BLaER1 treated with 17β-estradiol and CSF1 and Interleukin-3, amounts not matched to agents 10 nM and 100 nM (cell line): ENCODE results near the gene CPEB4.

Experiments used
- H3K27ac ChIP-seq, 11 experiments: shearing (Covaris generic); formaldehyde crosslinking; 2 replicates each; pipeline ENCODE4 v1.8.1; 2022
- H3K27me3 ChIP-seq, 11 experiments: shearing (Covaris generic); formaldehyde crosslinking; 2 replicates each; pipeline ENCODE4 v1.8.1; 2022
- H3K36me3 ChIP-seq, 11 experiments: shearing (Covaris generic); formaldehyde crosslinking; 2 replicates each; pipeline ENCODE4 v1.8.1; 2022
- H3K4me1 ChIP-seq, 10 experiments: shearing (Covaris generic); formaldehyde crosslinking; 2 replicates each; pipeline ENCODE4 v1.8.1; 2022
- H3K4me2 ChIP-seq, 11 experiments: shearing (Covaris generic); formaldehyde crosslinking; 2 replicates each; pipeline ENCODE4 v1.8.1; 2022
- H3K4me3 ChIP-seq, 10 experiments: shearing (Covaris generic); formaldehyde crosslinking; 2 replicates each; pipeline ENCODE4 v1.8.1; 2022
- H3K9ac ChIP-seq, 11 experiments: shearing (Covaris generic); formaldehyde crosslinking; 2 replicates each; pipeline ENCODE4 v1.8.1; 2022
- H3K9me3 ChIP-seq, 11 experiments: shearing (Covaris generic); formaldehyde crosslinking; replicated peaks in 1 of 11; 2 replicates each; pipeline ENCODE4 v1.8.1; 2022
- H4K20me1 ChIP-seq, 11 experiments: shearing (Covaris generic); formaldehyde crosslinking; 2 replicates each; pipeline ENCODE4 v1.8.1; 2022
- Cebpa-rat ChIP-seq, 11 experiments: shearing (Covaris generic); IDR thresholded peaks; 2 replicates each; pipeline ENCODE4 v1.8.1; 2022

The CPEB4 gene

DNA sequence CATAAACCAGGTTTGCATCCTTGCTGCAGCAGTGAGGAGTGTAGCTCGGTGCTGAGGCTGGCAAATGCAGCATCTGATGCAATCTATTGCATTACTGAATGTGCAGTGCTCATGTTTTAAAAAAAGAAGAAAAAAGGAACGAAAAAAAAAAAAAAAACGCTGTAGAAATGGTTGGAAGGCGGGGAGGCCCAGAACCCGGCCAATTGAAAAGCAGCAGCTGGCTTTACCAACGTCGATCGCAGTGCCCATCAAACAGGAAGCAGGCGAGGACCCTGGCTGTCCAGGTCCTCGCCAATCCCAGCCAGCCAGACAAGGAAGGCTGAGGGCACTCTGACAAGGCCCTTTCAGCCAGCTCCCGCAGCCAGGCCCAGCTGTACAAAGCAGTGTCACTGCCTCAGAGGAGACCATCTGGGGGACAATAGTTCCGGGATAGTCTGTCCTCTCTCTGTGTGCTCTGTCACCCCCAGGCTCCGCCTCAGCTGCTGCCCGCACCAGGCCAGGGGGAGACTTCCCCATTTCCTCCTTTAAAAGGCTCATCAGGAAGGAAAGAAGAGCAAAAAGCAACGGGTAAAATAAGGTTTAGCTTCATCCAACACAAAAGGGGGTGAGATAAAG, 21.8 kb upstream of the CPEB4 start:
- Histone ChIP-seq H3K36me3 (no peaks in the 10 kb centered on the region), H3K4me1 (peaks cover 6 to 50% (median 33%) of the 10 kb centered on the region in 10 experiments; a peak in 16 of 20 replicates), H3K27ac (peak overlapping the region in 6 of 11 experiments; percentile 8 to 67 (median 58); a peak in 9 of 22 replicates), H4K20me1 (no peaks in the 10 kb centered on the region), H3K4me3 (no peak overlapping the region), H3K27me3 (no peaks in the 10 kb centered on the region), H3K9ac (peak overlapping the region in 2 of 11 experiments; percentile 27 to 39; a peak in 3 of 22 replicates), H3K9me3 (peaks cover 0 to 8% (median 6%) of the 10 kb centered on the region in 11 experiments; a peak in 7 of 22 replicates), H3K4me2 (peak overlapping the region in 8 of 11 experiments; percentile 9 to 67 (median 50); a peak in 14 of 22 replicates)
- TF ChIP-seq Cebpa-rat (IDR thresholded peaks at IDR 0.05), result no peak; a peak in 1 of 22 replicates

DNA sequence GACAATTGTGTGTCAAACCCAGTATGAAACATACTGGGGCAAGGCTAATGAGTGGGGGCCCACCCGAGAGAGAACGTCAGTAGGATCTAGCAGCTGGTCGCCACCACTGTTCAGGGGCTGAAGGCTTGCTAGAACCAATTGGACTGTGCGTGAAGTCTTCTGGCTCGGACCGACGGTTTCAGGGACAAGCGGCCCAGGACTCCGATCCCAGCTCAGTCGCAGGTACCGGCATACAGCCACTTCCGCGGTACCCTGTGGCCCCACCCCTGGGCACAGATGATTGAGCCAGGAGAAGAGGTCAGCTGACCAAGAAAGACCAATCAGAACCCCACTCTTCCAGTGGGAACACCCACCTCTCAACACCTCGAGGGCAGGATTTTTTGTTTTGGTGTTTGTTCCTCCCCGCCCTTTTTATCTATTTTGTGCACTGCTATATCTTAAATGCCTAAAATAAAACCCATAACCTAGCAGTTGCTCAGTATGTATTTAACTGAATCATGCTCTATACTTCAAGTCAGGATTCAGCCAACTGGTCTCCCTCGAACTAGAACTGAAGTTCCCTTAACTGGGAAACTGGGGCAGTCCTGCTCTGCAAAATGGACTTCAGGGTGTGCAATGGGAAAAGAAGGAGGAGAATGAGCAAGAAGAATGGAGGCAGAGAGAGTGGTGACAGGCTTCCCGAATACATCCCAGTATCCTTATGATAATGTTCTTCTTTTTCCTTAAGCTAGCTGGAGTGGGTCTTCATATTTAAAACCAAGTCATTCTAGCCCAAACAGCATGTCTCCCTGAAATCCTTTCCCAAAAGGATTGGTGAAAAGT, 21.1 kb upstream of the CPEB4 start:
- peak overlapping the region in 1 of 11 experiments; percentile 39; a peak in 3 of 22 replicates for H3K9ac ChIP-seq

DNA sequence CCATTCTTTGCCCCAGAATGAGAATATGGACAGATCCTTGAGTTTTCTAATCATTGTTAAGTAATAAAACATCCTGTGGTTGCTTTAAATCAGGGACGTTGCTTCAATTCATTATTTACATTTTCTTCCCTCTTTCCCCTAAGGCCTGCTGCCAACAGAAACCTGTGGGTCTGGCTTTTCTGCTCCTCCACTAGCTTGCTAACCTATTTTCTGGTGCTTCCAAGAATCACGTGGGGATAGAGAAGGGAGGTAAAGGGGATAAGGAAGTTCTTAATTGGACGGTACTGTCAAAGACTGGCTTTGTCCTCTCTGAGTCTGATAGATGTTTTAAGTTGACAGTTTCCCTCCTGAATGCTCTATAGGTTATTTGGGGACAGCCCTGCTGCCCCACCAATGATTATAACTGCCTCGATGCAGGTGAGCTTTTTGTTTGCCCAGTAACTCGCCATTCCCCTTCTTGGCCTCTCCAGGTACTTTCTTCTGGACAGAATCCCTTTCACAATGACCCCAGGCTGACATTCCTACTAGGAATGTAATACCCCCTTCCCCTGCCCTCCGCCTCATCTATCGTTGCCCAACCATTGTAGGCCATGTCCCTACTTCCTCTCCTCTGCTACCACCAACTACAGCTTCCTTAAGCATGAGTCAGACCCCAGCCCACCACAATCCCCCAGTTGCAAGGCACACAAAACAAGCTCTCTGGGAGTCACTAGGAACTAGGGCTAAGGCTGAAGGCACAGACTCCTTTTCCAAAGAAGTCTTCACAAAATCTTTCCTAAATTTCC, 19.9 kb upstream of the CPEB4 start:
- H3K4me3 ChIP-seq, result no peak overlapping the region

More for the DNA sequence above, 21.1 kb upstream of the CPEB4 start:
- Histone ChIP-seq H3K9me3 (peaks cover 0 to 8% (median 6%) of the 10 kb centered on the region in 11 experiments; a peak in 7 of 22 replicates), H3K27ac (peak overlapping the region in 6 of 11 experiments; percentile 8 to 67 (median 58); a peak in 8 of 22 replicates), H4K20me1 (no peaks in the 10 kb centered on the region), H3K27me3 (no peaks in the 10 kb centered on the region), H3K4me1 (peaks cover 6 to 50% (median 33%) of the 10 kb centered on the region in 10 experiments; a peak in 16 of 20 replicates), H3K4me2 (peak overlapping the region in 8 of 11 experiments; percentile 9 to 67 (median 50); a peak in 12 of 22 replicates), H3K4me3 (no peak overlapping the region), H3K36me3 (no peaks in the 10 kb centered on the region)
- TF ChIP-seq Cebpa-rat (IDR thresholded peaks at IDR 0.05), result no peak

DNA sequence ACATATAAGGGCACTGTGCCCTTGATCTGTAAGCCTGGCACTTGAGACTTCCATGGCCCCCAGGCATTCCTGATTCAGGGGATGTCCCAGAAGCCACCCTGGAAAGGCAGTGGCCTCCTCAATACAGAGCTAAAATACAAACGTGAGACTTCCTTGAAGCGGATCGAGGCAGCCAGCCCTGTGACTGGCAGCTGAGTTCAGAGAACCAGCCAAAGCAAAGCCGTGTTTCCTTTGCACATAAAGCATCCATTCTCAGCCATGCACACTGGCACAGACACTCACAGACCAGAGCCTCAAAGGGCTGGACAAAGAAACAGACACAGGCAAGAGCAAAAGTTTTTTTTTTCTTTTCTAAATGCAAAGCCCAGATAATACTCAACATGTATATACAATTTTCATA, 18.8 kb upstream of the CPEB4 start:
- no peaks in the 10 kb centered on the region for H3K36me3 ChIP-seq
- H3K27me3 ChIP-seq, result no peaks in the 10 kb centered on the region
- no peak overlapping the region for H3K9ac ChIP-seq
- peak overlapping the region in 6 of 11 experiments; percentile 36 to 79 (median 72); a peak in 9 of 22 replicates for H3K4me2 ChIP-seq
- H3K4me3 ChIP-seq, result no peak overlapping the region
- no peak for TF ChIP-seq Cebpa-rat (IDR thresholded peaks at IDR 0.05)
- no peaks in the 10 kb centered on the region for H4K20me1 ChIP-seq
- H3K4me1 ChIP-seq, result peaks cover 5 to 47% (median 31%) of the 10 kb centered on the region in 10 experiments; a peak in 16 of 20 replicates
- peak overlapping the region in 1 of 11 experiments; percentile 32; a peak in 3 of 22 replicates for H3K27ac ChIP-seq
- H3K9me3 ChIP-seq, result peaks cover 0 to 8% (median 6%) of the 10 kb centered on the region in 11 experiments; a peak in 7 of 22 replicates

More for the DNA sequence above, 19.9 kb upstream of the CPEB4 start:
- H3K27me3 ChIP-seq, result no peaks in the 10 kb centered on the region
- no peaks in the 10 kb centered on the region for H4K20me1 ChIP-seq
- H3K9ac ChIP-seq, result no peak overlapping the region
- H3K27ac ChIP-seq, result peak overlapping the region in 3 of 11 experiments; percentile 5 to 59 (median 47); a peak in 4 of 22 replicates
- TF ChIP-seq Cebpa-rat (IDR thresholded peaks at IDR 0.05), result 0 out of 22 replicates have a peak, but pooled peaks of 2 of the 11 experiments have one; percentile 13 to 25
- peaks cover 0 to 8% (median 6%) of the 10 kb centered on the region in 11 experiments; a peak in 7 of 22 replicates for H3K9me3 ChIP-seq
- H3K4me2 ChIP-seq, result peak overlapping the region in 7 of 11 experiments; percentile 28 to 79 (median 70); a peak in 12 of 22 replicates
- H3K4me1 ChIP-seq, result peaks cover 6 to 50% (median 33%) of the 10 kb centered on the region in 10 experiments; a peak in 16 of 20 replicates
- H3K36me3 ChIP-seq, result no peaks in the 10 kb centered on the region

DNA sequence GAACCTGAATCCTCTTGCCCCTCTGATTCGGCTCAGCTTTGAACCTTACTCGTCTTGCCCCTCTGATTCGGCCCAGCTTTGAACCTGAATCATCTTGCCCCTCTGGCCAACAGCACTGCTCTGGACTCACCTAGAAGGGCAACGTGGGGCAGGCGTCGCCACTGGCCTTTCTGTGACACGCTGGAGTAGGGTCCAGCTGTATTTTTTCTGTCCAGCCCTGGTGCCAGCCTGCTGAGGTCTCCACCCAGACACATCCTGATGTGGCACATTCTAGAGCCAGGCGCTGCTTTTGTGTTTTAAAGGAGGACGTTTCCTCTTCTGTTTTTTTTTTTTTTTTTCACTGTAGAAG, 15.2 kb upstream of the CPEB4 start:
- H3K4me1 ChIP-seq, result peaks cover 0 to 17% (median 13%) of the 10 kb centered on the region in 10 experiments; a peak in 13 of 20 replicates
- H3K4me2 ChIP-seq, result peak overlapping the region in 1 of 11 experiments; percentile 3; a peak in 1 of 22 replicates
- TF ChIP-seq Cebpa-rat (IDR thresholded peaks at IDR 0.05), result no peak
- H3K27me3 ChIP-seq, result no peaks in the 10 kb centered on the region
- H4K20me1 ChIP-seq, result no peaks in the 10 kb centered on the region
- no peaks in the 10 kb centered on the region for H3K36me3 ChIP-seq
- no peak overlapping the region for H3K4me3 ChIP-seq
- no peak overlapping the region for H3K9ac ChIP-seq
- H3K9me3 ChIP-seq, result no peaks in the 10 kb centered on the region
- no peak overlapping the region for H3K27ac ChIP-seq

DNA sequence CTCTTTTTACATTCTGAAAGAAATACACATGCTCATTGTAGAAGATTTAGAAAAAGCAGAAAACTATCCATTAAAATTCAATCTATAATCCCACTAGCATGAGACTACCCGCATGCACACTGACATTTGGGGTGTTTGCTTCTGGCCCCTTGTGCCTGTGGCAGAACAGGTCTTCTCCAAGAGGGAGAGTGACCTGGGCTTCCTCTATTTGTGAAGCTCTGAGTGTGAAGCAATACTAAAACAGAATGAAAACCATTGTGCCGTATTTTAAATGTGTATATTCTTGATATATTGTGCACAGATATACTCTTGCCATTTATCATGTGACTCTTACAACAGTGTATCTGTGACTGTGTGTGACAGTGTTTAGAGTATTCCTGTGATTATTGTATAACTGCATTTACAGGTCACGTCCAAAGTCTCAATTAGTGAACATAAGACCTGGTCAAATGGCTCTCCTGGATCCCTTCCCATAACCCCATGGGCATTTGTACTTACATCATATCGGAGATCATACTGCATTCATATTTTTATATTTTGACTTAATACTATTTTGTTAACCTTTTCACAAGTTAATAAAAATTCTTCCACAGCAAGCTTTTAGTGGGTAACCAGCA, 14.7 kb upstream of the CPEB4 start:
- Histone ChIP-seq H4K20me1 (no peaks in the 10 kb centered on the region), H3K4me3 (no peak overlapping the region), H3K4me2 (peak overlapping the region in 1 of 11 experiments; percentile 3; a peak in 1 of 22 replicates), H3K9ac (no peak overlapping the region), H3K36me3 (no peaks in the 10 kb centered on the region), H3K27me3 (no peaks in the 10 kb centered on the region), H3K9me3 (no peaks in the 10 kb centered on the region), H3K27ac (no peak overlapping the region), H3K4me1 (peaks cover 0 to 12% (median 9%) of the 10 kb centered on the region in 10 experiments; a peak in 13 of 20 replicates)
- TF ChIP-seq Cebpa-rat (IDR thresholded peaks at IDR 0.05), result no peak

DNA sequence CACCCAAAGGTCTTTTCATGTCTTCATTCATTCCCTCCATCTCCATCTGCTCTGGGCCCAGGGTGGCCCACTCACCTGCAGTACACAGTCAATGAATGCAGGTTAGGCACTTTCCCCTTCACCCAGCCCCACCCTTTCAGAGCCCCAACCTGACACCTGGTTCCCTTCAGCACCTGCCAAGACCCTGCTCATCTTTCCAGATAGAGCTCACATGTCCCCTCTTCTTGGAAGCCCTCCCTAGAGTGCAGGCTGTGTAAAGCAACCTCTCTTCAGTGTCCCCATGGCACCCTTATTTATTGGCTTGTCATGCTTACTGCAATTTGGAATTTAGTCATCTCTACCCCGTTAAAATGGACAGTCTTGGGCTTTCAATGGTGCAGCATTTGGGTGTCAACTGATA, 13.0 kb upstream of the CPEB4 start:
- no peaks in the 10 kb centered on the region for H4K20me1 ChIP-seq
- H3K4me1 ChIP-seq, result peaks cover 0 to 10% (median 5%) of the 10 kb centered on the region in 10 experiments; a peak in 10 of 20 replicates
- H3K9me3 ChIP-seq, result no peaks in the 10 kb centered on the region
- no peaks in the 10 kb centered on the region for H3K27me3 ChIP-seq
- TF ChIP-seq Cebpa-rat (IDR thresholded peaks at IDR 0.05), result no peak
- H3K4me2 ChIP-seq, result no peak overlapping the region
- H3K4me3 ChIP-seq, result no peak overlapping the region
- H3K36me3 ChIP-seq, result no peaks in the 10 kb centered on the region
- no peak overlapping the region for H3K9ac ChIP-seq
- no peak overlapping the region for H3K27ac ChIP-seq
